SW480 (cell line): Measurements from ENCODE around the gene MMP28.

Experiments used
- DNase-seq: peaks from one replicate; pipeline ENCODE4 v3.0.0-alpha.2; 2016; ENCODE audit warnings: low spot score

Gene MMP28

DNA sequence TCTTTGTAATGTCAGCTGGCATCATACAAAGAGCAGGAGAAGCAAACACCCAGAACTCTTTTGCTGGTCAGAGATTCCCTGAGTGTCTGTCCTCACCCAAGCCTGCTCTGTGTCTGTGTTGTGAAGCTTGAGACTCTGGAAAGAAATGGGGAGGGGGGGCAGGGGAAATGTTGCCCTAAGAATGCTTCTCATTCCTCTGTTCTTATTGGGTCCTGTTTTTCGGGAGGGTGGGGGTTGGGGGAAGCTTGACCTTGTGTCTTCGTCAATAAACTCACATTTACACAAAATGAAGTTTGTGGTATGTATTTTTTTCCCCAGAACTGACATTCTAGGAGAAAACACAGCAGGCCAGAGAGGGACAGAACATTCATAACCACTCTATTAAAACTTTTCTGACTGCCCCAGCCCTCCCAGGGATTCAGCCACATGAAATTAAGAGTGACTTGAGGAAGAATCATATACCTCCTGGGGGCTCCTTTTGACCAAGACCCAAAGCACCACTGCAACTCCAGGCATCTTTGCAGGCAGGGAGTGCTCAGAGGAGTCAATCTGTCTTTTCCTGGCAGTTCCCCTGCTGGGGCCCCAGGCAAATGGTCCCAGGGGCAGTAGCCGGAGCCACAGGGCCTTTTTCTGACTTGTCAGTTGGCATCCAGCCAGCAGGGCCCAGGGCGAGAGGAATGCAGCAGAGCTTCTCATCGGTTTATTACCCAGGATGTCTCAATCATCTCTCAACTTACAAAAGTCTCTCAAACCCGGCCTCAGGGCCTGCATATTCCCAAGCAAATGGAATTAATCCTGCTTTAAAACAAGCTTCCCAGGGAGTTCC, 69.1 kb downstream of the MMP28 start:
- DNase-seq = no peak

DNA sequence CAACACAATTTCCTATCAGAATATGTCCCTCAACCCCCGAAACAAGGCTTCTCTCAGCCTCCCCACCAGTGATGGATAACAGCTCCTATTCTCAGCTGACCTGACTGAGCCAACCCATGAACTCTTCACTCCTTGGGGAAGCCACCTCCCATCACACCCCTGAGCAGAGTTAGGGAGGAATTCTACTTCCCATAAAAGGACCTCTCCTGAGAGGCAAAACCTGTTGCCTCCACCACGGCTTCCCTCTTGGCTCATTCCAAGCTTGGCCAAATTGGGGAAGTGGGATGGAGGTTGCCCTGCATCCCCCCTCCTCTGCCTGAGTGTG, 69.7 kb downstream of the MMP28 start:
- DNase-seq = no peak

DNA sequence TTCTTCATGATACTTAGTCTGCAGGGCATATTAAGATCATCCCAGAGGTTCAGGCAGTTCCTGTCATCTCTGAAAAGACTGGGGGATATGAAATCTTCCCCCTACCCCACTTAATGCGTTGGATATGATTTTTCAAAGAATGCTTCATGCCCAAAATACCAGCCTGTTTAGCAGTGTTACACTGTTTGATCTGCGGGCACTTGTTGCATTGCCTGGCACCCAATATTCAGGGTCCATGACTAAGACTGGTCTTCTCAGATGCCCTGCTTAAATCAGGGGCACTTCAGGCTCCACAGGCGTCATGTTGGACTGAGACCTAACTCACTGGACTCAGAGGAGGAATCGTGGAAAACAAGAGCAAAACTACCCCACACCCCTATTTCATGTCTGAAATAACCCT, 70.4 kb downstream of the MMP28 start:
- no peak for DNase-seq

DNA sequence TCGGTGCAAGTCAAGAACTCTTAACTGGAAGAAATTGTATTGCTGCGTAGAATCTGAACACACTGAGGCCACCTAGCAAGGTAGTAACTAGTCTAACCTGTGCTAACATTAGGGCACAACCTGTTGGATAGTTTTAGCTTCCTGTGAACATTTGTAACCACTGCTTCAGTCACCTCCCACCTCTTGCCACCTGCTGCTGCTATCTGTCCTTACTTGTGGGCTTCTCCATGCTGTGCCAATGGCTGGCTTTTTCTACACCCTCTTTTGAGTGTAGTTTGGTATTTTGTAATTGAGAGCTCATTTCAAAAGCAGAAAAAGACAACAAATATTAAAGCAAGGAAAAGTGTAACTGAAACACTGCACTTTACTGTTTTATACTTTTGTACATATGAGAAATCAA, 71.7 kb downstream of the MMP28 start:
- no peak for DNase-seq

DNA sequence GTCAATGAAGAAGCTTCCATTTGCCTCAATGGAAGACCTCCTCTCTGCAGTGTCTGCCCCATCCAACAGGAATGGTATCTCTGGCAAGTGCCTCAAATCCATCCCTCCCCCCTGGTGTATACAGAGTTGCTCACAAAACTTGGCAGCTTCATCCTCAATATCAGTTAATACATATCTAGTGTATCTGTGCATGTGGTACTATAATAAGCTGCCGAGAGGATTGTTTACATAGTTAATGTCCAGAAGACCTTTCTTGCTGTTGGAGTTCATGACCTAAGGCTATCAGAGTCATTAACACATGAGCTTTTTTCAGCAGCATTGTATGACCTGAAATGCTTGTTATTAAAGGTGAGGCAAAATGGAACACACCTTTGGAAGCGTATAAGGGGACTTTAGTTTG, 78.0 kb downstream of the MMP28 start:
- DNase-seq = no peak

DNA sequence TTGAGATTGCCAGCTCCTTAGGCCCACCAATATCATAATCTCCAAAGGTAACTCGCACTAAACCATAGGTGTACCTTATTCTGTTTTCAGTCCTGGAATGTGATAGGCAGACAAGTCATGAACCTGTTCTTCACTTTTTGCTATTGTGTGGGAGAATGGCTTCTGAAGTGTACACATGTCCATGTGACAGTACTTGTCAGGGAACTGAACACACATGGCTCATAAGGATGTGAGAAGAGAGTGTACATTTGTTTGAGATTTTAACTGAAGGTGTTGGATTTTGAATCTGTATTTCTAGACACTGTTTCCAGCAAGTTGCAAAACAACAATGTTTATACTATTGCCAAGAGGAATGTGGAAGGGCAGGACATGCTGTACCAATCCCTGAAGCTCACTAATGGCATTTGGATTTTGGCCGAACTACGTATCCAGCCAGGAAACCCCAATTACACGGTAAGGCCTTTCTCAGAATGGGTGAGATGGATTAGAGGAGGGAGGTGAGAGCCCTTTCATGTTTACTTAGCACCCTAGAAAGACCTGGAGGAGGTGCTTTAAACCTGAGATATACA, 78.5 kb downstream of the MMP28 start:
- no peak for DNase-seq

DNA sequence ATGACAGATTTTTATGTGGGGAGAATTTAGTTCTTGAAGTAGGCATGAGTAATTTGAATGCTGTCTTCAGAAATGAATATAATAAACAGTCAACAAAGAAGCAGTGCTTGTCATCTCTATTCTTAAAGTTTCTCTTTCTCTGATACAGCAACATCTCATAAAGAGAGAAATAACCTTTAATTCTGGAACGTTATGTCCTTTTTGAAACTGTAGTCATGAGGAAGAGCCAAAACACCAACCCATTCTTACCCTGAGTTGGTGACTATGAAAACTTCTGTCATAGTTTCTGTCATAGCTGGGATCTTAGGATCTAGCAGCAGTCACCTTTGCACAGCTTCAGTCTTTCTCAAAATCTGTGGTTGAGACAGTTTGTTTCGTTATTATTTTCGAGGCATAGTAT, 79.3 kb downstream of the MMP28 start:
- DNase-seq = no peak
